Heart left ventricle (tissue), 13 donors: Measurements from ENCODE around the gene MCF2L.

Experiments used
- CTCF ChIP-seq, 12 donors: fragments of 200-600 bp; sonication (generic) in 4 of 12; IDR thresholded peaks; one replicate each; pipeline versions ENCODE4 v1.5.0 to v1.8.0; 2018 to 2022; ENCODE audit warnings: antibody characterized with exemption in 12 of 12, mild to moderate bottlenecking in 5 of 12
- POLR2A ChIP-seq, 2 donors: fragments of 450-650 bp; IDR thresholded peaks; one replicate each; pipeline ENCODE4 v1.6.1; 2017; ENCODE audit warnings: antibody characterized with exemption in 2 of 2, mild to moderate bottlenecking in 2 of 2, moderate library complexity in 2 of 2
- donor health status: ischemic (EF 13 %, LVEDD 7.1; RV severe dilation, severe dysfunction).
- donor health status: DM: no; HTN: yes; CAD: no.
- donor health status: DM: no; HTN: no; CAD: no.
- donor health status: ischemic (EF 25% LVEDD 6.9; RV normal size, moderate dysfunction).
- donor health status: ischemic (EF 25% LVEDD 5.7; RV mildly dilated, moderate dysfunction).
- donor health status: ischemic (EF 35%, LVEDD 5.7; RV mildly dilated, moderate dysfunction).
- donor health status: nonischemic (EF 11% LVEDD 7.7; RV severe dilation, severe dysfunction).
- donor health status: DM: yes; HTN: yes; CAD: no.
- donor health status: PGD.
- donor health status: ischemic (EF 29% LVEDD 5.4; RV normal size, mild dysfunction).
- donor health status: nonischemic (EF 23%, LVEDD 6.1; RV moderate dilation, normal function).

DNA sequence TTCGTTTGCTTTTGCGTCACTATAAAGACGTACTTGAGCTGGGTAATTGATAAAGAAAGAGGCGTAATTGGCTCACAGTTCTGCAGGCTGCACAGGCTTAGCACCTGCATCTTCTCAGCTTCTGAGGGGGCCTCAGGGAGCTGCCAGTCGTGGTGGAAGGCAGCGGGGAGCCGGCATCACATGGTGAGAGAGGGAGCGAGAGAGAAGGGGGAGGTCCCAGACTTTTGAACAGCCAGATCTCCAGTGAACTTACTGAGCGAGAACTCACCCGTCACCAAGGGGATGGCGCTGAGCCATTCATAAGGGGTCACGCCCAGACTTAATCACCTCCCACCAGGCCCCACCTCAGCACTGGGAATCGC lies 77.8 kb downstream of the MCF2L start:
- TF ChIP-seq CTCF (IDR thresholded peaks at IDR 0.05): no peak
- TF ChIP-seq POLR2A (IDR thresholded peaks at IDR 0.05): no peak
